HG02759 (cell line): Measurements from ENCODE around the gene KLF6.

Experiments used
- ATAC-seq: cut with Tn5 transposase; IDR thresholded peaks from one replicate; pipeline ENCODE4 v1.9.1; 2021; ENCODE audit warnings: mild to moderate bottlenecking, moderate library complexity; ENCODE audit not compliant: unreplicated experiment

KLF6 gene

GRCh38 chr10:3811291-3811870 is 26.4 kb upstream of the KLF6 start:
- peak; percentile 85 for ATAC-seq

DNA sequence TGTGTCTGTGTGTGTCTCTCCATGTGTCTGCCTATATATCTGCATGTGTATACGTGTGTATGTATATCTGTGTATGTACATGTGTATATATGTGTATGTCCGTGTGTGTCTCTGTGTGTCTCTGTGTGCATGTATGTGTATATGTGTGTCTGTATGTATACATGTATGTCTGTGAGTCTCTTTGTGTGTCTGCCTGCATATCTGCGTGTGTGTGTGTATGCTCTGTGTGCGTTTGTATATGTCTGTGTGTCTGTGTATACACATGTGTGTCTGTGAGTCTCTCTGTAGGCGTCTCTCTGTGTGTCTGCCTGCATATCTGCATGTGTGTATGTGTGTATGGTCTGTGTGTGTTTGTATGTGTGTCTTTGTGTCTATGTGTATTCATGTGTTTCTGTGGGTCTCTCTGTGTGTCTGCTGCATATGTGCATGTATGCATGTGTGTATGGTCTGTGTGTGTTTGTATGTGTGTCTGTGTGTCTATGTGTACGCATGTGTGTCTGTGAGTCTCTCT is 23.7 kb upstream of the KLF6 start:
- no peak for ATAC-seq

GRCh38 chr10:3807928-3808496 is 23.0 kb upstream of the KLF6 start:
- ATAC-seq, result no peak

DNA sequence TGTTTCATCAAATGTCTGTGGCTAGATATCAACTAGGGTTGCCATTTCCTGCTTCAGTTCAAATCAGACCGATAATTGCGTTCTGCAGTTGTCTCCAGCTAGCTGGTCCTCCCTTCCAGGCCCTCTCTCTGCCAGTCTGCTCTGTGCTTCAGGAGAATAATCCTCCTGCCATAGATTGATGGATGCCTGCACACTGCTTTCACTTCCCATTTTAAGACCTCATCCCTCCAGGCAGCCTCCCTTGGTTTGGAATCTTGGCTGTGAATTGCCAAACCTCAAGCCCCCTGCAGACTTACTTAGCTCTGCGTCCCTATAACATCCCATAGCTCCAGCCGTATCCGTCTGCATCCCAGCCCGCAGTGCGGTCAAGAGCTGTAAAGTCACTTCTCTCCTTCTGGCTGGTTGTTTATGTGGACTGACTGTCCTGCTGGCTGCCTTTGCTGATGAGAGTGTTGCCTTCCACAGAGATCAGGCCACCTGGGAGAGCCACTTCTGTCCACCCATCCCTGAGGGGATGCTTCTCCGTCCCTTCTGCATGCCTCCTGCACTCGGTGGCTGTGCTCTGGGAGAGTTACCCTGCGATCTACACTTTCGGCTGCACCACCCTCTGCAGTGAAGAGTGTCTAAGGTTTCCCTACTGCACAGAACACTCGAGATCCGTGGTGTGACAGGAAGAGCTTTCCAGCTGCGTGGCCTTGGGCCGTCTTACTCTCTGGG is 22.4 kb upstream of the KLF6 start:
- no peak for ATAC-seq

DNA sequence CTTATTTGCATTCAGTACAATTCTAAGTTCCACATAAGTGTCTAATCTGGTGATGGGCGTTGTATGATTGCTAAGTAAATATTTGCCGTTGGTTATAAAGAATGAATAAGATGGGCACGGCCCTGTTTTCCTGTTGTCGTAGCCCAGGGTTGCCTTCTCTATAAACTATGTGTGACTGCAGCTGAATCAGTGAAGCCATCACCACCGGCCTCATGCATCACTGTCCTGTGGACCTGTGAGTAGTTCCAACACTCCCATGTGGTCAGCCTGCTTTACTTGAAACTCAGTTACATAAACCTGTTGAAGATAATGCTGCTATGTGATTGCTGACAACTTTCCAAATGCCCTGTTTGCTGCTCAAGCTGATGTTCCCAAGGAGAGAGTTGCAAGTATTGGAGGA is 21.6 kb upstream of the KLF6 start:
- no peak for ATAC-seq

DNA sequence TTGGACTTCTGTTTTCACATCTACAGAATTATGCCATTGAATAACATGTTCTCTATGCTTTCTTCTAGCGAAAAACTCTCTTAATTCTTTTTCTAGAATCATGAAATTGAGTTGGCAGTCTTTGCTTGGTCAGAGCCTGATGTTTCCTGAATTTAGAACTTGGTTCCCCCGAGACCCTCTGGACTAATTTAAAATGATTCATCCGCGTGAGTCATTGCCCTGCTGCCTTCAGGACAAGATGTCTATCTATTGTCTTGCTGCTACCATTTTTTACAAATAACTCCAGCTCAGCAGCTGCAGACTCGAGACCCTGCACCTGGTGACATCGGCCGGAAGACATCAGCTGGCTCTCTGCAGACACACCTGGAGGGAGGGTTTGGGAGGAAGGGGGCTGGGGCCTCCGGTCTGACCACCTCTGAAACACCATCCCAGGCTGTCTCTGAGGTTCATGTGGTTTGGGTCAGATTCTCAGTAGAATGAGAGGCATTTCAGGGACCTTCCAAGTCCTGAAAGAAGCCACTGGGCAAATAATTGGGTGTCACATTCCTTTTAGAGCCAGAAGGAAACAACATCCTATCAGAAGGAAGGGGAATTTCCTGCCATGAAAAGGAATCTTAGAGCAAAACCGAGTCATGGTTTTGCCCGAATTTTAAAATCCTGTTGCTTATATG is 20.9 kb upstream of the KLF6 start:
- ATAC-seq, result peak; percentile 51

GRCh38 chr10:3805201-3805790 is 20.3 kb upstream of the KLF6 start:
- ATAC-seq, result peak; percentile 34

DNA sequence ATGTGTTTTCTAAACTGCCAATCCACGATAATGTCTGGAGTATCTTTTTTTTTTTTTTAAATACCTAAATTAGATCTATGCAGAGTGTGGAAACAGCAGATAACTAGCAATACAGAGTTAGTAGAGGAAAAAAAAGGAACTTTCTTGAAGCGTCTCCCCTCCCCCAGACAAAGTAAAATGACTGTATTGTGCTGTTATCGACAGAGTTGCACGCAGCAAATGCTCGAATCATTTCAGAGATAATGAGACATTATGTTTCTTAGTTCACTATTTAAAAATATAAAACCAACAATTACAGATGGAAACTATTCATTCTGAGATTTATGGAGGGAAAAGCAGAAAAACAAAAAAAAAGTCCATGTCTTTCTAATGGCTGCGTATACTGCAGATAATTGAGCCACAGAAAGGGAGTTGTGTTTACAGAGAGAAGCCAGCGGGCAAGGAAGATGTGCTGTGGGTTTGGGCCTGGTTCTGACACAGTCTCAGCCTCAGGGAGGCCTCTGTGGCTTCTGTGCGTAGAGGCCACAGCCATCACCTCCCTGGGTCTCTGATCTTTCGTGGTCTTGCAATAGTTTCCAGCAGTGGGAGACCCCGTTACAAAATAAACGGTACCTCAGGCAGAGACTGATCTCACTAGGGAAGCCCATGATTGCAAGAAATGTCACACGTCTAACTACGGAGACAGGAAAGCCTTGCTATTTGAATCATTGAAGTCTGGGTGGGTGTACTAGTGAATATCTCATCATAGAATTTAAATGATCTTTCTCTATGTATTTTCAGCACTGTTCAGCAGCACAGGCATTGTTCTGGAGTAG is 19.1 kb upstream of the KLF6 start:
- no peak for ATAC-seq

DNA sequence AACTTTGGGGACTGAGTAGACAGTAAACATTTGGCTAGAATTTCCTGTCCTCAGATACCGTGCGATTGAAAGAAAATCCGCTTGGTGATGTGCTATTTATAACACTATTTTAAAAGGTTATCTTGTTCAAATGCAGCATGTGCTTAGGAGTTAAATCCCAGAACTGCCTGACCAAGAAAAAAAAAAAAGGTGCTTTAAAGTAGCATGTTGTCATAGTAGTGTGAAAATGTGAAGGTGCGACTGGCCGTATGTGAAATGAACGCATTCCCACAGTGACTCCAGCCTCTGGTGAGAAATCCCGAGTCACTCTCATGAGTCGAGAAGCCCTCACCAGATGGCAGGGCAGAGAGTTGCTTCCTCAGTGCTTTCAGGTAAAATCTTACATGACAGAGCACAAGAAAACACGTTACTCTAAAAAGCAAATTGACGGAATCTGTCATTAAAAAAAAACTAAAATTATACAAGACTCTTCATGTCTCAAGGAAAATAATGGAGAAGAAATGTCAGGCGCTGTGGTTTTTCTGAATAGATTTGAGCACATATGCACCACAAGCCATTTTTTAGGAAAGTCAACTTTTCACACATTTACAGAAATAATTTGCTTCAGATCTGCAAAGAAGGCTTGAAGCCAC is 18.4 kb upstream of the KLF6 start:
- no peak for ATAC-seq

DNA sequence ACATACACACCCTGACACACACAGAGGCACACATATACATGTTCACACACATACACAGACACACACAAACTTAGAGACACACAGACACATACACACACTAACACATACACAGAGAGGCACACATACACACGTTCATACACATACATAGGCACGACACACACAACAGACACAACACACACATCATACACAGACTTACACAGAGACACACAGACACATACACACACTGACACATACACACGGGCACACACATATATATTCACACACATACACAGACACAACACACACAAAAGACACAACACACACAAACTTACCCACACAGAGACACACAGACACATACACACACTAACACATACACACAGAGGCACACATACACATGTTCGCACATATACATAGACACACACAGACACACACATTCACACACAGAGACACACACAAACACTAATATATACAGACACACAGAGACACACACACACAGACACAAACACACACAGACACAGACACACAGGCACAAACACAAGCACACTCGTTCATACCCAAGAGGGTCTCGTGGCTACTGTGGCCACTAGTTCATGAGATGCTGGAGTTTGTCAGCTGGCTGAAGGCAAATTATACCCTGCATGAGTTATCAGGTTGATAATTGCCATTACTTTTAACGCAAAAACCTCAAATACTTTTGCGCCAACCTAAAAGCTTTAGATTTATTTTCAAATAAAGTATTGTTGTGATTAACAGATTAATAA is 17.7 kb upstream of the KLF6 start:
- no peak for ATAC-seq

GRCh38 chr10:3801558-3802192 is 16.7 kb upstream of the KLF6 start:
- ATAC-seq, result no peak

DNA sequence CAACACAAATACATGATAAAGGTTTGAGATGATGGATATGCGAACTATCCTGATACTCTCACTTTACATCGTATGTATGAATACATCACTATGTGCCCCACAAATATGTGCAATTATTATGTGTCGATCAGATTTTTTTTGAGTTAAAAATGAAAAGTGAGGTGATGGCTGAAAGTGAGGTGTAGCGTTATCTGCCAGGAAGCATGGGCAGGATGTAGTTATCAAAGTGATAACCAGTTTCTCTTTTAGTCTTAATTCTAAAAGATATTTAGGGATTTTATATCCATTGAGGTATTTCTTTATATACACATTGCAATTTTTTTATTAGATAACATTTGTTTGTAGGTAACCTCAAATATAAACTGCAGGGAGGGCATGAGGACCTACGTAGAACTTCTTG is 15.6 kb upstream of the KLF6 start:
- ATAC-seq, result no peak

DNA sequence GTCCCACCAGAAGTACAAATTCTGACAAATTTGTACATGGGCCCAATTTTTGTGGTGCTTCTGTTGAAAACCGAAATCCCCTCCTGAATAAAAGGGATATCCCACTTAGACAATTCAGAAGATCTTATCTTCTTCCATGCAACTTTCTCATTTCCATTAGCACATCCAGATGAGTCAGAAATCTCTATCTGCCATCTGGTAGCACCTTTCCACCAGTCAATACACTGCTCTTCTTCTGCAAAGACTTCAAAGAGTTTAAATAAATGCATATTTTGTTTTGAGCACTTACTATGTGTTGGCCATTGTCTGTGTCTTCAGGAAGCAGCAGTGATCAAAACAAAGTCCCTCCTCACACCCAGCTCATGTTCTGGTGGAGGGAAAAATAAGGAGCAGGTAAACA is 12.7 kb upstream of the KLF6 start:
- ATAC-seq, result no peak

DNA sequence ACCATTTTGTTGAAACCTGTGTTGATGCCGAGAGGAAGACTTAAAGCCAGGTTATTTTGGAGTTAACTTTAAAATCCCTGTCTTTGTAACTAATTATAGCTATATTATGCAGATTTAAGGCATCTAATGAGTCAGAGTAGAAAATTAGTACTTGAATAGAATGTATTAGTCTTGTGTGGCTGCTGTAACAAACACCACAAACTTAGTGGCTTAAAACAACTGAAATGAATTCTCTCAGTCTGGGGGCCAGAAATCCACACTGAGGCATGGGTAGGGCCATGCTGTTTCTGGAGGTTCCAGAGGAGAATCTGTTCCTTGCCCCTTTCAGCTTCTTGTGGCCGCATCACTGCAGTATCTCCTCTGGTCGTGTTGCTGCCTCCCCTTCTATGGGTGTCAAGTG is 8.5 kb upstream of the KLF6 start:
- ATAC-seq, result no peak

DNA sequence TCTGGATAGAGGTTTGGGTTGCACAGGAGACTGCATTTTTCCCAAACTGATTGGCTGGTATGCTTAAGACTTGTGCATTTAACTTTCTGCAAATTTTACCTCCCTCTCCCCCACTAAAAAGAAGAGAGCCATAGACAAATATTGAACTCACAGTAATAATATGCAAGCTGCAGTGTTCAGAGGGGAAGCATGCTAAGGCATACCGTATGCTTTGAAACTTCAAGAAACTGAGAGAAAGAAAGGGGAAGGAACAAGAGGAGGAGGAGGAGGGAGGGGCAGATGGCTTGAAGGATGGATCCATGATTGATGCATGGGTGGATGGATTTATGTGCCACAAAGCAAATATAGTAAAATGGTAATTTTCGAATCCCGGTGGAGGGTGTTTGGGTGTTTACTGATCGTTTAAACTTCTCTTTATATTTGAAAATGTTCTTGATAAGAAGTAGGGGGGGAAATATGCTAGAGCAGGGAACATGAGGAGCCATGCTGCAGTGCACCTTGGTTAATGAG is 7.8 kb upstream of the KLF6 start:
- ATAC-seq, result no peak

DNA sequence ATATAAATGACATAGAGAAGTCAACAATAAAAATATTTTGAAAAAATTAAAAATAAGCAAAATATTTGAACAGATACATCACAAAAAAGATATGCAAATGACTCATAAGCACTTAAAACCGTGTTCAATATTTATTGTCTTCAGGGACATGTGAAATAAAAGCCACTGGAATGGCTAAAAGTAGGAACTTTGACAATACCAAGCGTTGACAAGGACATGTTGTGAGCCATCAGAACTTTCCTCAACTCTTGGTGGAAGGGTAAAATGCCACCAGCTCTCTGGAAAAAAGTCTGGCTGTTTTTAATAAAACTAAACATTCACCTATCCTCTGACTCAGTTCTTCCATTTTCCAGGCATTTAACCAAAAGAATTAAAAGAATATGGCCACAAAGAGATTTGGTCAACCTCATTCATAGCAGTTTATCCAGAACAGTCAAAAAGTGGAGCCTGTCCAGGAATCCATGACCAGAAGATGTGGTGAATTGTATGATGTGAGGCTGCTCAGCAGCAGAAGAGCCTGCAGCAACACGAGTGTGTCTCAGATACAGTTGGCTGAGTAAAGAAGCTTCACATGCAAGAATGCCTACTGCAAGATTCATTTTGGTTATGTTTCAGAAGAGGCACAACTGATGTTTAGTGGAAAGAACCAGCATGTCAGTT is 7.1 kb upstream of the KLF6 start:
- ATAC-seq, result no peak

GRCh38 chr10:3790858-3791257 is 5.8 kb upstream of the KLF6 start:
- no peak for ATAC-seq

- no peak for ATAC-seq
Observed at GRCh38 chr10:3790272-3790671, 5.3 kb upstream of the KLF6 start.
